22Rv1 (cell line): ENCODE data around the gene TBC1D5.
"Not testable (repeated sequence)": the region's sequence is repeated elsewhere in the genome, so short reads cannot be mapped to it uniquely, and the experiment has no call there.

Source experiments
- H3K27ac ChIP-seq: fragments of 450-650 bp; 2 replicates; pipeline ENCODE4 v1.5.1; 2017
- ZFX ChIP-seq: fragments of 450-650 bp; IDR thresholded peaks from 2 replicates; pipeline ENCODE4 v1.6.1; 2017; ENCODE audit warnings: antibody characterized with exemption, borderline replicate concordance
- TF ChIP-seq, protein P1 (sequence below): fragments of 450-650 bp; IDR thresholded peaks from 2 replicates; pipeline ENCODE4 v1.5.1; 2017; ENCODE audit warnings: mild to moderate bottlenecking

Gene TBC1D5

GRCh38 chr3:17394541-17395155, 347.8 kb downstream of the TBC1D5 start:
- no peak overlapping the region for H3K27ac ChIP-seq
- TF ChIP-seq, protein P1, sequence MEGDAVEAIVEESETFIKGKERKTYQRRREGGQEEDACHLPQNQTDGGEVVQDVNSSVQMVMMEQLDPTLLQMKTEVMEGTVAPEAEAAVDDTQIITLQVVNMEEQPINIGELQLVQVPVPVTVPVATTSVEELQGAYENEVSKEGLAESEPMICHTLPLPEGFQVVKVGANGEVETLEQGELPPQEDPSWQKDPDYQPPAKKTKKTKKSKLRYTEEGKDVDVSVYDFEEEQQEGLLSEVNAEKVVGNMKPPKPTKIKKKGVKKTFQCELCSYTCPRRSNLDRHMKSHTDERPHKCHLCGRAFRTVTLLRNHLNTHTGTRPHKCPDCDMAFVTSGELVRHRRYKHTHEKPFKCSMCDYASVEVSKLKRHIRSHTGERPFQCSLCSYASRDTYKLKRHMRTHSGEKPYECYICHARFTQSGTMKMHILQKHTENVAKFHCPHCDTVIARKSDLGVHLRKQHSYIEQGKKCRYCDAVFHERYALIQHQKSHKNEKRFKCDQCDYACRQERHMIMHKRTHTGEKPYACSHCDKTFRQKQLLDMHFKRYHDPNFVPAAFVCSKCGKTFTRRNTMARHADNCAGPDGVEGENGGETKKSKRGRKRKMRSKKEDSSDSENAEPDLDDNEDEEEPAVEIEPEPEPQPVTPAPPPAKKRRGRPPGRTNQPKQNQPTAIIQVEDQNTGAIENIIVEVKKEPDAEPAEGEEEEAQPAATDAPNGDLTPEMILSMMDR, result no peak
- no peak for TF ChIP-seq ZFX

- H3K27ac ChIP-seq, result not testable (repeated sequence)
Measured at GRCh38 chr3:17392516-17392915, 349.9 kb downstream of the TBC1D5 start.

DNA sequence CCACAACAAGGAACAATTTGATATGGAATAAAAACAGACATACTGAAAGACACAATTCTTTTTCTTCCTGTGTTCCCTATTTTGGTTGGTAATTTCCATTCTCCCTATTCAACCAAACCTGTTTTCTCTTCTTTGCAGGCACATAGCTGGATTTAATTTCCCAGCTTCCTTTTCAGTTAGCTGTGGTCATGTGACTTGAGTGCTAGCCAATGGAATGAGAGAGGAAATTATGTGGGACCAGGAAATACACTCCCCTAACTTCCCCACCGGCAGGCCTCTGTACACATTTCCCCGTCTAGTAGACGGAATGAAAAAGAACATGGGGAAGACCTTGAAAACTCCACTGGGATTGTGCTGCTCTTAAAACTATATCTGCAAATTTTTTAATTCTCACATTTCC, 351.6 kb downstream of the TBC1D5 start:
- TF ChIP-seq, protein P1, result no peak
- no peak overlapping the region for H3K27ac ChIP-seq

GRCh38 chr3:17387108-17387507, 355.3 kb downstream of the TBC1D5 start:
- no peak for TF ChIP-seq ZFX
- TF ChIP-seq, protein P1, result no peak
- no peak overlapping the region for H3K27ac ChIP-seq

DNA sequence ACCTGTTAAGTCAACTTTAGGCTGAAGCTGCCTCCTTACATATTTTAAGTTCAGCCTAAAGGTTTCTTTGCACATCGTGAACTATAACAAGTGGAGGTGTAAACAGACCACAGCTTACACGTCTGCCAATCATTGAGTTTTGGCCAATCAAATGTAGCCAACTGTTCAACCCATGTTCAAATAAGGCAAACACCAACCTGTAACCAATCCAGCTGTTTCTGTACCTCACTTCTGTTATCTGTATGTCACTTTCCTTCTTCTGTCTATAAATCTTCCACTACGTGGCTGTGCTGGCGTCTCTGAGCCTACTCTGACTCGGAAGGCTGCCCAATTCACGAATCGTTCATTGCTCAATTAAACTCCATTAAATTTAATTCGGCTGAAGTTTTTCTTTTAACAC, 356.0 kb downstream of the TBC1D5 start:
- no peak overlapping the region for H3K27ac ChIP-seq
- TF ChIP-seq ZFX, result no peak
- TF ChIP-seq, protein P1, result no peak

GRCh38 chr3:17384567-17385296, 357.7 kb downstream of the TBC1D5 start:
- TF ChIP-seq ZFX, result no peak
- TF ChIP-seq, protein P1, result no peak
- H3K27ac ChIP-seq, result no peak overlapping the region

- TF ChIP-seq, protein P1, result no peak
- TF ChIP-seq ZFX, result no peak
- H3K27ac ChIP-seq, result no peak overlapping the region
Measured at GRCh38 chr3:17373304-17373703, 369.1 kb downstream of the TBC1D5 start.
